ENCODE measurements around the gene SMR3B.

GRCh38 chr4:70402762-70403161 lies 19.8 kb downstream of the SMR3B start:
- no peak for TF ChIP-seq POLR2A (IDR thresholded peaks at IDR 0.05)
- no peak for TF ChIP-seq CTCF (IDR thresholded peaks at IDR 0.05 in 4 of 5, conservative IDR thresholded peaks at IDR 0.05 in 1 of 5)

All from gastrocnemius medialis (tissue), 4 donors.